Measurements from ENCODE around the gene GPAM.
"Not testable (repeated sequence)": the region's sequence is repeated elsewhere in the genome, so short reads cannot be mapped to it uniquely, and the experiment has no call there.

The GPAM gene

DNA sequence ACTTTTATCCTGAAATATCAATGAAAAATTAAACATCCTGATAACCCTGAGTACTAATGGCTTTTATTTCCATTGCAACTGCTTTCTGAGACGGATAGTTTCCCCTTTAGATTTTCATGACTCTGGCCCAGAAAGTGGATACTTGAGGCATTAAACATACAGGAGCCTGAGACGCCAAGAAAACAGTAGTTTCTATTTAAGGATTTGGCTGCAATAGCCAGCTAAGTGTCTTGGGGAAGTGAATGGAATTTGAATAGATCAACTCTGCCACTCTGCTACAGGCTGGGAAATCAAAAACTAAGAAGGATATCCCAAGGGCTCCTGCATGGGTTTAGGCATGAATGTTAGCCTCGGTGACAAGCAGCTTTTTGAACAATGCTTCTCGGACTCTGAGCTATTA lies 24.7 kb upstream of the GPAM start:
- Histone ChIP-seq H3K9me3 (ENCODE audit: control insufficient read depth in 5 of 5, low read length in 5 of 5) (no peaks in the 10 kb centered on the region), H3K27me3 (ENCODE audit: control insufficient read depth in 5 of 5, insufficient read depth in 4 of 5, low read length in 5 of 5) (peaks cover 0 to 2% (median 0%) of the 10 kb centered on the region in 5 donors), H3K4me3 (ENCODE audit: low read depth in 1 of 5, low read length in 5 of 5) (peak overlapping the region in 3 of 5 donors; percentile 22 to 77 (median 66)), H3K27ac (ENCODE audit: low read depth, low read length) (peak overlapping the region; percentile 97), H3K36me3 (ENCODE audit: control insufficient read depth in 5 of 5, insufficient read depth in 5 of 5, low read length in 5 of 5) (peaks cover 0 to 17% (median 3%) of the 10 kb centered on the region in 5 donors), H3K4me1 (ENCODE audit: control insufficient read depth in 5 of 5, insufficient read depth in 5 of 5, low read length in 5 of 5) (peaks cover 4 to 69% (median 53%) of the 10 kb centered on the region in 5 donors), H3K9ac (ENCODE audit: low read length in 5 of 5) (peak overlapping the region in 1 of 5 donors; percentile 43)

DNA sequence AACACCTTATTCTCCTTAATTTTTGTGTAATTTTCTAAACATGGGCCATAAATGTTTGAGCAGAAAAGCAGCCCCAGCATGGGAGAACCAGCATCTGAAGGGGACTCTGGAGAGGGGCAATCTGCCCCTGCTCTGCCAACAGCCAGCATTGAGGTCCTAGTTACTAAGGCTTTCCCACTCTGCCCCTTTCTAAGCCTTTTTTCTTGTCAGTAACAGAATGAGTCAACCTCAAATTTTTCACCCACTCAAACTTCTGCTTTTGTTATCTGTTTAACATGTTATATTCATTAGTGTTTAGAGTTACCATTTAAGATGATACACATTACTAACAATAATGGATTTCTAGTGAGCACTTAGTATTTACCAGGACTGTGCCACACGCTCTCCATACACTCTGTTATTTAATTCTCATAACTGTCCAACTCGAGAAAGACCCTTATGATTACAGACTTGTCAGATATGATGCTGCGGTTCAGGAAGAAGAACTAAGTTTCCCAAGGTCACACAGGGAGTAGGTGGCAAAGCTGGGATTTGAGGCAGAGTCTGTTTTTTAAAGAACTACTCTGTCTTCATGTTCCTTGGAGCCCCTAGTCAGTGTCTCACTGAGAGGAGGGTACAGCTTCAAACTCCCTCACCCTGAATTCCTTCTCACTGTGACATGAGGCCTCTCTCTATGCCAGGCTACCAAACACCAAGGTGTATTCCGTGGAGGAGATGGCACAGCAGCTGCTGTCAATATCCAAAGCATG lies 19.9 kb upstream of the GPAM start:
- Histone ChIP-seq H3K4me1 (ENCODE audit: control insufficient read depth in 5 of 5, insufficient read depth in 5 of 5, low read length in 5 of 5) (peaks cover 4 to 49% (median 23%) of the 10 kb centered on the region in 5 donors), H3K4me3 (ENCODE audit: low read depth in 1 of 5, low read length in 5 of 5) (peak overlapping the region in 2 of 5 donors; percentile 14 to 39), H3K36me3 (ENCODE audit: control insufficient read depth in 5 of 5, insufficient read depth in 5 of 5, low read length in 5 of 5) (peaks cover 0 to 9% (median 2%) of the 10 kb centered on the region in 5 donors), H3K27me3 (ENCODE audit: control insufficient read depth in 5 of 5, insufficient read depth in 4 of 5, low read length in 5 of 5) (no peaks in the 10 kb centered on the region), H3K27ac (ENCODE audit: low read depth, low read length) (peak overlapping the region; percentile 97), H3K9ac (ENCODE audit: low read length in 5 of 5) (peak overlapping the region in 2 of 5 donors; percentile 58 to 71), H3K9me3 (ENCODE audit: control insufficient read depth in 5 of 5, low read length in 5 of 5) (no peaks in the 10 kb centered on the region)

- peak overlapping the region; percentile 97 for H3K27ac ChIP-seq (ENCODE audit: low read depth, low read length)
Observed at GRCh38 chr10:112202561-112203241, 19.1 kb upstream of the GPAM start.

DNA sequence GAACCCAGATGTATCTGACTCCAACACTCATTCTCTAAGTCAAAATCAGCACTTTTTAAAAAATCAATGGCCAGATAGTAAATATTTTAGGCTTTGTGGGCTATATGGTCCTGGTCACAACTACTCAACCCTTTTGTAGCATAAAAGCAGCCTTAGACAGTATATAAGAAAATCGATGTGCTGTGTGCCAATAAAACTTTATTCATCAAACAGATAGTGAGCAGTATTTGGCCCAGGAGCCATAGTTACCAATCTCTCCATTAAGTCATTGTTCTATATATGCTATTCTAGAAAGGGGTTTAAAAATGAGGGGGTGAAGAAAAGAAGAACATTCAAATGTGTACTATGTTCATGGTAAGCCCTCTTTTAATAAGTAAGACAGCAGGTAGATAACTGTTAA lies 18.5 kb upstream of the GPAM start:
- Histone ChIP-seq H3K27me3 (ENCODE audit: control insufficient read depth in 5 of 5, insufficient read depth in 4 of 5, low read length in 5 of 5) (no peaks in the 10 kb centered on the region), H3K9ac (ENCODE audit: low read length in 5 of 5) (peak overlapping the region in 1 of 5 donors; percentile 32), H3K9me3 (ENCODE audit: control insufficient read depth in 5 of 5, low read length in 5 of 5) (no peaks in the 10 kb centered on the region), H3K4me3 (ENCODE audit: low read depth in 1 of 5, low read length in 5 of 5) (no peak overlapping the region), H3K4me1 (ENCODE audit: control insufficient read depth in 5 of 5, insufficient read depth in 5 of 5, low read length in 5 of 5) (peaks cover 0 to 44% (median 11%) of the 10 kb centered on the region in 5 donors), H3K27ac (ENCODE audit: low read depth, low read length) (peak overlapping the region; percentile 97), H3K36me3 (ENCODE audit: control insufficient read depth in 5 of 5, insufficient read depth in 5 of 5, low read length in 5 of 5) (peaks cover 0 to 8% (median under 1%) of the 10 kb centered on the region in 5 donors)

More at GRCh38 chr10:112202561-112203241, 19.1 kb upstream of the GPAM start:
- peak overlapping the region in 3 of 5 donors; percentile 19 to 68 (median 58) for H3K9ac ChIP-seq (ENCODE audit: low read length in 5 of 5)
- H3K9me3 ChIP-seq (ENCODE audit: control insufficient read depth in 5 of 5, low read length in 5 of 5), result no peaks in the 10 kb centered on the region
- no peaks in the 10 kb centered on the region for H3K27me3 ChIP-seq (ENCODE audit: control insufficient read depth in 5 of 5, insufficient read depth in 4 of 5, low read length in 5 of 5)
- H3K36me3 ChIP-seq (ENCODE audit: control insufficient read depth in 5 of 5, insufficient read depth in 5 of 5, low read length in 5 of 5), result peaks cover 0 to 11% (median 2%) of the 10 kb centered on the region in 5 donors
- no peak overlapping the region for H3K4me3 ChIP-seq (ENCODE audit: low read depth in 1 of 5, low read length in 5 of 5)
- H3K4me1 ChIP-seq (ENCODE audit: control insufficient read depth in 5 of 5, insufficient read depth in 5 of 5, low read length in 5 of 5), result peaks cover under 1 to 48% (median 16%) of the 10 kb centered on the region in 5 donors

DNA sequence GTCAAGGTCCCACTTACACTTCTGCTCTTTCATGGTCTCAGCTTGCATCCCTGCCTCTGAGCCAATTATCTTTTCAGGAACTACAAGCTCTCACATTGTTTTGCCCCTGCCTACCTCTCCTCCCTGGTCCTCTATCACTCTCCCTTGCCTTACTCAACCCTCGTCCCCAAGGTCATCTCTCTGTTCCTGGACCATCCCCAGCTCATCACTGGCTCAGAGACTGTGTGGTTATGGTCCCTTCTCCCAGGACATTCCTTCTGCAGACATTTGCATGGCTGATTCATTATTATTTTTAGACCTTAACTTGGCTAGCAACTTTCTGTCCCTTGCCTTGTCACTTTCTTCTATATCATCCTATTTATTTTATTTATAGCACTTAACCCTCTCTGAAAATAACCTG lies 17.8 kb upstream of the GPAM start:
- Histone ChIP-seq H3K4me3 (ENCODE audit: low read depth in 1 of 5, low read length in 5 of 5) (no peak overlapping the region), H3K27me3 (ENCODE audit: control insufficient read depth in 5 of 5, insufficient read depth in 4 of 5, low read length in 5 of 5) (no peaks in the 10 kb centered on the region), H3K9ac (ENCODE audit: low read length in 5 of 5) (no peak overlapping the region), H3K9me3 (ENCODE audit: control insufficient read depth in 5 of 5, low read length in 5 of 5) (no peaks in the 10 kb centered on the region), H3K36me3 (ENCODE audit: control insufficient read depth in 5 of 5, insufficient read depth in 5 of 5, low read length in 5 of 5) (peaks cover 0 to 8% (median 0%) of the 10 kb centered on the region in 5 donors), H3K4me1 (ENCODE audit: control insufficient read depth in 5 of 5, insufficient read depth in 5 of 5, low read length in 5 of 5) (peaks cover 0 to 48% (median 13%) of the 10 kb centered on the region in 5 donors), H3K27ac (ENCODE audit: low read depth, low read length) (peak overlapping the region; percentile 97)

DNA sequence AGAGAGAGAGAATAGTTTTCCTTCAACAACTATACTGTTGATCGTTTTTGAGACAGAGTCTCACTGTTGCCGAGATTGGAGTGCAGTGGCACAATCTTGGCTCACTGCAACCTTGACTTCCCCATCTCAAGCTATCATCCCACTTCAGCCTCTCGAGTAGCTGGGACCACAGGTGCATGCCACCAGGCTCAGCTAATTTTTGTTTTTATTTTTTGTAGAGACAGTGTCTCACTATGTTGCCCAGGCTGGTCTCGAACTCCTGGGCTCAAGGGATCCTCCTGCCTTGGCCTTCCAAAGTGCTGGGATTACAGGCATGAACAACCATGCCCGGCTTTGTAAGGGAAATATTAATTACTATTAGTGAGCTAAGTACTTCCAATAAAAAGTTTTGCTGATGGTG lies 16.7 kb upstream of the GPAM start:
- H3K4me3 ChIP-seq (ENCODE audit: low read depth in 1 of 5, low read length in 5 of 5); H3K9ac ChIP-seq (ENCODE audit: low read length in 5 of 5); H3K36me3 ChIP-seq (ENCODE audit: control insufficient read depth in 5 of 5, insufficient read depth in 5 of 5, low read length in 5 of 5): not testable (repeated sequence)

GRCh38 chr10:112197662-112198061 lies 14.1 kb upstream of the GPAM start:
- H3K4me3 ChIP-seq (ENCODE audit: low read depth in 1 of 5, low read length in 5 of 5); H3K27me3 ChIP-seq (ENCODE audit: control insufficient read depth in 5 of 5, insufficient read depth in 4 of 5, low read length in 5 of 5); H3K9me3 ChIP-seq (ENCODE audit: control insufficient read depth in 5 of 5, low read length in 5 of 5): not testable (repeated sequence)
- Histone ChIP-seq H3K36me3 (ENCODE audit: control insufficient read depth in 5 of 5, insufficient read depth in 5 of 5, low read length in 5 of 5) (peaks cover 0 to 13% (median 2%) of the 10 kb centered on the region in 5 donors), H3K4me1 (ENCODE audit: control insufficient read depth in 5 of 5, insufficient read depth in 5 of 5, low read length in 5 of 5) (peaks cover 0 to 66% (median 37%) of the 10 kb centered on the region in 5 donors), H3K9ac (ENCODE audit: low read length in 5 of 5) (peak overlapping the region in 1 of 5 donors; percentile 15), H3K27ac (ENCODE audit: low read depth, low read length) (peak overlapping the region; percentile 70)

More for the DNA sequence above, 16.7 kb upstream of the GPAM start:
- H3K9me3 ChIP-seq (ENCODE audit: control insufficient read depth in 5 of 5, low read length in 5 of 5); H3K27me3 ChIP-seq (ENCODE audit: control insufficient read depth in 5 of 5, insufficient read depth in 4 of 5, low read length in 5 of 5): not testable (repeated sequence)
- Histone ChIP-seq H3K4me1 (ENCODE audit: control insufficient read depth in 5 of 5, insufficient read depth in 5 of 5, low read length in 5 of 5) (peaks cover 0 to 54% (median 19%) of the 10 kb centered on the region in 5 donors), H3K27ac (ENCODE audit: low read depth, low read length) (peak overlapping the region; percentile 97)

DNA sequence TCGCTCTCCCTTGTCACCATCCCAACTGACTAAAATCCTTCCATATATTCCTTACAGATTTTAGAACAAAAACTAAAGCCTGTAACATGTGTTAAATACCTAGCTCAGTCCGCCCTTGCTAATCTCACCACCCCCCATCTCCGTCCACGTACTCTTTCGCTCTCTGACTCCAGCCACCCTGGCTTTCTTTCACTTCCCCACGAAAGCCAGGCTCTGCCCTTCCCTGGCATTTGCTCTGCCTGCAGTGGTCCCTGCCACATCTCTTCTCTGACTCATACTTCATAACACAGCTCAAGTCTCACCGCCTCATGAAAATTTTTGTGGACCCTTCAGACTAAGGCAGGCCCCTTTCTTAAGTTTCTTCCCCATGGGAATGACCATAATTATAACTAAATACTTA lies 11.7 kb upstream of the GPAM start:
- H3K9me3 ChIP-seq (ENCODE audit: control insufficient read depth in 5 of 5, low read length in 5 of 5), result no peaks in the 10 kb centered on the region
- H3K36me3 ChIP-seq (ENCODE audit: control insufficient read depth in 5 of 5, insufficient read depth in 5 of 5, low read length in 5 of 5), result peaks cover 0 to 17% (median 0%) of the 10 kb centered on the region in 5 donors
- H3K9ac ChIP-seq (ENCODE audit: low read length in 5 of 5), result peak overlapping the region in 2 of 5 donors; percentile 2 to 54
- H3K27ac ChIP-seq (ENCODE audit: low read depth, low read length), result peak overlapping the region; percentile 55
- H3K27me3 ChIP-seq (ENCODE audit: control insufficient read depth in 5 of 5, insufficient read depth in 4 of 5, low read length in 5 of 5), result no peaks in the 10 kb centered on the region
- H3K4me1 ChIP-seq (ENCODE audit: control insufficient read depth in 5 of 5, insufficient read depth in 5 of 5, low read length in 5 of 5), result peaks cover 0 to 71% (median 45%) of the 10 kb centered on the region in 5 donors
- no peak overlapping the region for H3K4me3 ChIP-seq (ENCODE audit: low read depth in 1 of 5, low read length in 5 of 5)

DNA sequence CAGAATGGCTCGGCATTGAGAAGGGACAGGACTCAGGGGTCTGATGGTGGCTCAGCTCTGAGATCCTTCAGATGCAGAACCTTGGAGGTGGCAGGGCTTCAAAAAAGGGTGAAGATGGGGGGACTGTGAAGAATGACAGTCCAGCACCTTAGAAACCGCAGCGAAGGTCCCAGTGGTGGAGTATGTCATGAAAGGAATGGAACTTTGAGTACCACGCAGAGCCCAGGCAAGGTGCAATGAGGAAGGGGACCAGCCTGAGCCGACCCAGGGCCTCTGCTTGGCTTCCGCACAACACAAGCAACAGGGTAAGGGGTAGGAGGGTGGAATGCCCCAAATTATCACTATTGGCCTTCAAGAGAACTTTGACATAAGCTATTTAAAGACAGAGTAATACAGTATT lies 8.2 kb upstream of the GPAM start:
- Histone ChIP-seq H3K4me1 (ENCODE audit: control insufficient read depth in 5 of 5, insufficient read depth in 5 of 5, low read length in 5 of 5) (peaks cover 0 to 67% (median 48%) of the 10 kb centered on the region in 5 donors), H3K36me3 (ENCODE audit: control insufficient read depth in 5 of 5, insufficient read depth in 5 of 5, low read length in 5 of 5) (peaks cover 0 to 14% (median 0%) of the 10 kb centered on the region in 5 donors), H3K4me3 (ENCODE audit: low read depth in 1 of 5, low read length in 5 of 5) (peak overlapping the region in 1 of 5 donors; percentile 9), H3K9me3 (ENCODE audit: control insufficient read depth in 5 of 5, low read length in 5 of 5) (no peaks in the 10 kb centered on the region), H3K27ac (ENCODE audit: low read depth, low read length) (peak overlapping the region; percentile 38), H3K9ac (ENCODE audit: low read length in 5 of 5) (no peak overlapping the region), H3K27me3 (ENCODE audit: control insufficient read depth in 5 of 5, insufficient read depth in 4 of 5, low read length in 5 of 5) (no peaks in the 10 kb centered on the region)
